ENCODE results near the gene ZNF564.

- no peak for TF ChIP-seq POLR2A (IDR thresholded peaks at IDR 0.05; ENCODE audit: borderline replicate concordance, extremely low read depth, insufficient read depth, insufficient read length)
- TF ChIP-seq CTCF (IDR thresholded peaks at IDR 0.05 in 2 of 3, conservative IDR thresholded peaks at IDR 0.05 in 1 of 3; ENCODE audit: borderline replicate concordance in 1 of 3, insufficient read depth in 1 of 3, low read depth in 2 of 3, low read length in 2 of 3), result no peak
- TF ChIP-seq POLR2AphosphoS5 (IDR thresholded peaks at IDR 0.05; ENCODE audit: low read depth, low read length), result no peak
- TF ChIP-seq RAD21 (IDR thresholded peaks at IDR 0.05; ENCODE audit: low read depth), result no peak
- TF ChIP-seq, protein P1, sequence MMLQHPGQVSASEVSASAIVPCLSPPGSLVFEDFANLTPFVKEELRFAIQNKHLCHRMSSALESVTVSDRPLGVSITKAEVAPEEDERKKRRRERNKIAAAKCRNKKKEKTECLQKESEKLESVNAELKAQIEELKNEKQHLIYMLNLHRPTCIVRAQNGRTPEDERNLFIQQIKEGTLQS (IDR thresholded peaks at IDR 0.05), result no peak
- TF ChIP-seq EZH2 (IDR thresholded peaks at IDR 0.05), result no peak
- TF ChIP-seq MAX (IDR thresholded peaks at IDR 0.05), result no peak
- no peak for TF ChIP-seq ZNF274 (IDR thresholded peaks at IDR 0.05; ENCODE audit: low read depth, low read length)
- TF ChIP-seq EZH2phosphoT487 (IDR thresholded peaks at IDR 0.05; ENCODE audit: borderline replicate concordance), result no peak
- TF ChIP-seq TCF7L2 (IDR thresholded peaks at IDR 0.05; ENCODE audit: borderline replicate concordance, extremely low read depth, insufficient read depth, insufficient read length), result no peak
- TF ChIP-seq REST (IDR thresholded peaks at IDR 0.05; ENCODE audit: low read depth), result no peak
- no peak for TF ChIP-seq CEBPB (IDR thresholded peaks at IDR 0.05; ENCODE audit: low read depth)
- TF ChIP-seq SRF (IDR thresholded peaks at IDR 0.05; ENCODE audit: low read depth), result no peak
- no peak for TF ChIP-seq SIN3A (IDR thresholded peaks at IDR 0.05; ENCODE audit: low read depth)
These were observed 72.9 kb downstream of the ZNF564 start for GRCh38 chr19:12478234-12478941.
